D721Med (cell line): ENCODE data around the gene PCDHAC2.

Experiments used
- DNase-seq: peaks from one replicate; pipeline ENCODE4 v3.0.0; 2011; ENCODE audit warnings: low spot score; ENCODE audit not compliant: insufficient read length
- FAIRE-seq: peaks from 2 replicates; lab custom pipeline; 2011; peaks lifted over from hg19 to GRCh38; lab: Jason Lieb, UNC
- TF ChIP-seq, protein P1 (sequence below): IDR thresholded peaks from 2 replicates; pipeline ENCODE4 v1.5.1; 2012; ENCODE audit warnings: mild to moderate bottlenecking, control low read depth; ENCODE audit not compliant: insufficient read depth; ENCODE audit errors: missing control alignments

The PCDHAC2 gene

GRCh38 chr5:140969880-140970279, 3.6 kb downstream of the PCDHAC2 start:
- TF ChIP-seq, protein P1, sequence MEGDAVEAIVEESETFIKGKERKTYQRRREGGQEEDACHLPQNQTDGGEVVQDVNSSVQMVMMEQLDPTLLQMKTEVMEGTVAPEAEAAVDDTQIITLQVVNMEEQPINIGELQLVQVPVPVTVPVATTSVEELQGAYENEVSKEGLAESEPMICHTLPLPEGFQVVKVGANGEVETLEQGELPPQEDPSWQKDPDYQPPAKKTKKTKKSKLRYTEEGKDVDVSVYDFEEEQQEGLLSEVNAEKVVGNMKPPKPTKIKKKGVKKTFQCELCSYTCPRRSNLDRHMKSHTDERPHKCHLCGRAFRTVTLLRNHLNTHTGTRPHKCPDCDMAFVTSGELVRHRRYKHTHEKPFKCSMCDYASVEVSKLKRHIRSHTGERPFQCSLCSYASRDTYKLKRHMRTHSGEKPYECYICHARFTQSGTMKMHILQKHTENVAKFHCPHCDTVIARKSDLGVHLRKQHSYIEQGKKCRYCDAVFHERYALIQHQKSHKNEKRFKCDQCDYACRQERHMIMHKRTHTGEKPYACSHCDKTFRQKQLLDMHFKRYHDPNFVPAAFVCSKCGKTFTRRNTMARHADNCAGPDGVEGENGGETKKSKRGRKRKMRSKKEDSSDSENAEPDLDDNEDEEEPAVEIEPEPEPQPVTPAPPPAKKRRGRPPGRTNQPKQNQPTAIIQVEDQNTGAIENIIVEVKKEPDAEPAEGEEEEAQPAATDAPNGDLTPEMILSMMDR: no peak
- FAIRE-seq (peak; percentile 94), DNase-seq (peak; percentile 45)

DNA sequence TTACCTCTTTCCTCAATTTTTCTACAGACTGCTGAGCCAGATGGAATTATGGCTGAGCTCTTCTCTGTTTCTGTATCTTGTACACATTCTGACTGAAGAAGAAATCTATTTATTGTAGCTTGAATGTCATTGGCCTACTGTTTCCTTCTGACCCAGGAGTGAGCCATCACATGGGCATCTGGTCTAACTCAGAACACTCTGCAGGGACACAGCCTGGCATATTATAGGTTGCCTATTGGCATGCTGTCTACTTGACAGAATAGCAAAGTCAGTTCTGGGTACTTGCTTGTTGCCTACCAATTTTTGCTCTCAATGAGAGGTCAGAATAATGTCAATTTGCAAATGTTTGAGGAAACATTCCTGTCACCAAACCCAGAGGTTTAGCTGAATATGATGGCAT, 7.3 kb downstream of the PCDHAC2 start:
- TF ChIP-seq, protein P1: no peak
- no peak for FAIRE-seq
- DNase-seq: no peak

GRCh38 chr5:140977003-140977402, 10.7 kb downstream of the PCDHAC2 start:
- no peak for DNase-seq
- TF ChIP-seq, protein P1: no peak
- peak; percentile 84 for FAIRE-seq

DNA sequence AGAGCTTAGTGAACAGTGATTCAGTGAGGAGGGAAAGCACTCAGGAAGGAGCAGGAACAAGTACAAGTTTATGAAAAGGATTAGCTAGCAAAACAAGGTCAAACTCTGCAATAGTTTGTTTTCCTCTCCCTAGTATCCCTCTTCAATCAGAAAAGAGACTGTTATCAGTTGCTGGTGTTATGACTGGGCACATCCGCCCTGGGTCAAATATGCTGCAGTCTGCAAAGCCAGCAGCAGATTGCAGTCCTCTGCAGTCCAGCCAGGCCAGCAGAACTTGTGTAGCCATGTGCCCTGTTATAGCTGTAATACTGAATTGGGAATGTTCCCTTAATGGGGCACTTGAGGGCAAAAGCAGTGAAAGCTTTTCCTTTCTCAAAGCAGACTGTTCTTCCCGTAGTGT, 12.0 kb downstream of the PCDHAC2 start:
- DNase-seq (no peak), FAIRE-seq (no peak)
- TF ChIP-seq, protein P1: no peak

DNA sequence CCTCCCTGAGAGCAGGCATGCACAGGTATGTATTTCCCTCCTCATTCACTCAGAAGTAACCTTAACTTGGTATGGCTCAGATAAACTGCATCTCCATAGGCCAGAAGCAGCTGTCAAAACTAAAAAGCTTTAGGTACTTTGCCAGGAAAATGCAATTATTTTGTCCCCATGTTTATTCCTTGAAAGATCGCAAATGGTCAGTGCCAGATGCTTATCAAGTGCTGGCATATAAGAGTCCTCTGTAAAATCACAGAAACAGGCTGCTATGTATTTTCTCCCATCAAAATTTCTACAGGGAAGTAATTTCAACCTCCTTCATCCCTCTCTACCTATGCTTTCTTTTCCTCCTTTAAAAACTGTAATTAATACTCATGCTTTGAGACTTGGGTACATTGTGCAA, 12.7 kb downstream of the PCDHAC2 start:
- peak; percentile 84 for FAIRE-seq
- TF ChIP-seq, protein P1: no peak
- no peak for DNase-seq

GRCh38 chr5:140982083-140982716, 15.9 kb downstream of the PCDHAC2 start:
- no peak for FAIRE-seq

GRCh38 chr5:140986117-140986521, 19.8 kb downstream of the PCDHAC2 start:
- TF ChIP-seq, protein P1: no peak
- no peak for DNase-seq
- FAIRE-seq: peak; percentile 41

More at GRCh38 chr5:140982083-140982716, 15.9 kb downstream of the PCDHAC2 start:
- no peak for DNase-seq
- TF ChIP-seq, protein P1: no peak
